Astrocyte of the hippocampus (primary cell): ENCODE data around the gene SPEN.
"Not testable (repeated sequence)": the region's sequence is repeated elsewhere in the genome, so short reads cannot be mapped to it uniquely, and the experiment has no call there.

ENCODE experiments used
- DNase-seq: peaks from one replicate; pipeline ENCODE4 v3.0.0; 2011; ENCODE audit warnings: low read depth, low spot score

Gene SPEN

GRCh38 chr1:15959827-15960446 lies 112.4 kb downstream of the SPEN start:
- DNase-seq = no peak

GRCh38 chr1:15960808-15961207 lies 113.3 kb downstream of the SPEN start:
- DNase-seq = no peak

- no peak for DNase-seq
Observed at GRCh38 chr1:15961492-15961891, 114.0 kb downstream of the SPEN start.

DNA sequence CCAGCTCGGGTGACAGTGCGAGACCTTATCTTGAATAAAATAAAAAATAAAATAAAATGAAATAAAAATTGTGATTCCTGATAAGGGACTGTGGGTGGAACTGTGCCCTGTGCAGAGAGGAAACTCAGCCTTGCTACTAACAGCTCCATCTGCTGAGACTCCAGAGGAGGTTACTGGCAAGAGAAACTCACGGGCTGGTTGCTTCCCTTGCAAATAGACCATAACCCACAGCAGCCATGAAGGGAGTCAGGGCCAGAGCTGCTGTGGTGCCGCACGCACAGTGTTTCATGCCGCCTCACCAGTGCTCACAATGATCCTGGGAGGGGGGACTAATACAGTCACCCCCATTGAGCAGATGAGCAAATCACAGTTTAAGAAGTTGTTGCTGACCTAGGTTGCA lies 114.7 kb downstream of the SPEN start:
- DNase-seq = no peak

- DNase-seq = no peak
Observed at GRCh38 chr1:15962671-15963362, 115.3 kb downstream of the SPEN start.

DNA sequence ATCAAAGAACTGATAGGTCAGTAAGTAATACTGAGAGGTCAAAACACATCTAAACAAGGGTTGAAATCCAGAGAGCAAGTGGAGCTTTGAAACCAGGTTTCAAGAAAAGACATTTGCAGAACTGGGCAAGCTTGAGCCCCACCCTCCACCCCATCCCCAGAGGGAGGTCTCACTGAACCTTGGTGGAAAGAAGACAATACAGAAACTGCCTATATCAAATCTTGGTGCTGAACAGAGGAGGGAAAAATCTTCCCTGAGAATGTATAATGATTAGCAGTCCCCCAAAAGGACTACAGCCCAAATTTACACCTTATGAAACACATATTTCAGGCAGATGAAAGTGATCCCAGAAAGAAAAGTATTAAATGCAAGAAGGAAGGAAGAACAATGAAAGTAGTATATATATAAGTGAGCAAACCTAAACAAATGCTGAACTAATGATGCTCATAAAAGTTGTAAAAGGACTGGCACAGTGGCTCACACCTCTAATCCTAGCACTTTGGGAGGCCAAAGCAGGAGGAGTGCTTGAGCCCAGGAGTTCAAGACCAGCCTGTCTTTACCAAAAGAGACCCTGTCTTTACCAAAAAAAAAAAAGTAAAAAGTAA lies 116.0 kb downstream of the SPEN start:
- no peak for DNase-seq

DNA sequence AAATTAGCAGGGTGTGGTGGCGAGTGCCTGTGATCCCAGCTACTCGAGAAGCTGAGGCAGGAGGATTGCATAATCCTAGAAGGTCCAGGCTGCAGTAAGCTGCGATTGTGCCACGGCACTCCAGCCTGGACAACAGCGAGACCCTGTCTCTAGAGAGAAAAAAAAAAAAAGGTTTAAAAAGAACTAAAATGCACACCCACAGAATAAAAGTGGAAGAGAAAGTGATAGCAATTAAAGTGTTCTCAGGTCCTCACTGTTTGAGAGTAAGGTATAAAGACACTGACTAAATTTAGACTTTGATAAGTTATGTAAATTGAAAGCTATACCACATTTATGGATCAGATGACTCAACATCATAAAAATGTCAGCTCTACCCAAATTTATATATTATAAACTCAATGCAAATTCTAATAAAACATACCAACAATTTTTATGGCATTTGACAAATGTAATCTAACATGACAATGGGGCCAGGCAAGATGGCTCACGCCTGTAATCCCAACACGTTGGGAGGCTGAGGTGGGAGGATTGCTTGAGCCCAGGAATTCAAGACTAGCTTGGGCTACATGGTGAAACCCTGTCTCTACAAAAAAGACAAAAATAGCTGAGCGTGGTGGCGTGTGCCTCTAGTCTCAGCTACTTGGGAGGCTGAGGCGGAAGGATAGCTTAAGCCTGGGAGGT lies 116.6 kb downstream of the SPEN start:
- DNase-seq = no peak

DNA sequence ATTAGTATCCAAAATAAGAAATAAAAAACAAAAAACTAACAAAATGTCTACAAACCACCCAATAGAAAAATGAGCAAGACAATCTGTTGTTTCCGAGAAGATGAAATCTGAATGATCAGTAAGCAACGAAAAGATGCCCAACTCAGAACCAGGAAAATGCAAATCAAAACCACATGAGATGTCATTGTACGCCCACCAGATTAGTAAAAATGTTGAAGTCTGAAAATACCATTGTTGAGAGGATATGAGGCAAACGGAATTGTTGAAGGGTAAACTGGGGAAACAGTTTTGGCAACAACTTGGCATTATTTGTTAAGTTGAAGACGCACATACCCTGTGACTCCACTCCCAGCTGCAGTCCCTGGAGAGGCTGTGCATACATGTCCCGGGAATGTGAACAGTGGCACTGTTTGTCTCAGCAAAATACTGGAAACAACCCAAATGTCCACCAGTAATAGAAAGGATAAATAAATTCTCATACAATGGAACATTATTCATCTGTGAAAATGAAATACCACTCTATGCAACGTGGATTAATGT lies 117.8 kb downstream of the SPEN start:
- peak; percentile 49 for DNase-seq

DNA sequence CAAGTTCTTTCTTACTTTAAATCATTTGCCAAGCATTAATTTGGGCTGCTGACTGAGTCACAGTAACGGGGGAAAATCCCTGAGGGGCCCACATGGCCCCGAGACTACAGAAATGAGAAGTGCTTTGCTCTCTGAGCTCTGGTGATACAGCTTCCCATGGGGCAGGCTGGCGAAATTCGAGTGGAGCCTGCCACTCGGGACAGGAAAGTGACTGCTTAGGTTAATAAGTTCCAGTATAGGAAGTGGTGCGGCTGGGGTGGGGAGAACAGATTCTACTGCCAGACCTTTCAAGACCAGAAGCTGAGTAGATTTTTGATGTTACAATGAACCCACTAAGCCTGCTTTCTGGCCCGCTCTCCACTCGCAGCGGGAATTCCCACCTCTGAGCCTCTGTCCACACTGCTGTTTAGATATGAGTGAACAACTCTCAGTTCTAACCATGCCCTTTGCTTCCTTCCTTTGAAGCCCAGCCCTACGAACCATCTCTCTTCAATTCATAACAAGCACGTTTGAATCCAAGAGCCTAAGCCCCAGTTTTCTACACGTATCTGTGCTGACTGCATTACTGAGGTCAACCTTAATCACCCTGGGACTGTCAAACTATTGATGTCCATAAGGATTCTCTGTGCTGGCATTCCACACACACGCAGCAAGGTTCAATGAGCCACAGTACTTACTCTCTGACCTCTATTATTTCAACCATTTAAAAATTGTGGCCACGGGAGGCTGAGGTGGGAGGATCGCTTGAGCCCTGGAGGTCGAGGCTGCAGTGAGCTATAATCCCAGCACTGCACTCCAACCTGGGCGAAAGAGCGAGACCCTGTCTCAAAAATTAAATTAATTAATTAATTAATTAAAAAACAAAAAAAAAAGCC lies 118.8 kb downstream of the SPEN start:
- peak; percentile 53 for DNase-seq

DNA sequence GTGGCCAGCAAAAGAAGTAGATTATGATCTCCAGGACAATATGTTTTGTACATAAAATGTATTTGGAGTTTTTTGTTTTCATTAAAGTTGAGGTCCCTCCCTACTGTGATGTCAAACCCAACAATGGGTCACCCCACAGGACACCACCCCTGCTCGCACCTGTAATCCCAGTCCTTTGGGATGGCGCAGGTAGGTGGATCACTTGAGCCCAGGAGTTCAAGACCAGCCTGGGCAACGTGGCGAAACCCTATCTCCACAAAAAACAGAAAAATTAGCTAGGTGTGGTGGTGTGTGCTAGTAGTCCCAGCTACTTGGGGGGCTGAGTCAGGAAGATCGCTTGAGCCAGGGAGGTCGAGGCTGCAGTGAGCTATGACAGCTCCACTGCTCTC lies 119.4 kb downstream of the SPEN start:
- no peak for DNase-seq

- no peak for DNase-seq
Observed at GRCh38 chr1:15968172-15968571, 120.7 kb downstream of the SPEN start.

- no peak for DNase-seq
Observed at GRCh38 chr1:15969321-15969880, 121.9 kb downstream of the SPEN start.

- DNase-seq = no peak
Observed at GRCh38 chr1:15970911-15971310, 123.4 kb downstream of the SPEN start.

GRCh38 chr1:15972409-15972808 lies 124.9 kb downstream of the SPEN start:
- DNase-seq = no peak

- no peak for DNase-seq
Observed at GRCh38 chr1:15973772-15974171, 126.3 kb downstream of the SPEN start.

- no peak for DNase-seq
Observed at GRCh38 chr1:15974855-15975254, 127.3 kb downstream of the SPEN start.

GRCh38 chr1:15975358-15975804 lies 127.9 kb downstream of the SPEN start:
- DNase-seq = peak; percentile 77

DNA sequence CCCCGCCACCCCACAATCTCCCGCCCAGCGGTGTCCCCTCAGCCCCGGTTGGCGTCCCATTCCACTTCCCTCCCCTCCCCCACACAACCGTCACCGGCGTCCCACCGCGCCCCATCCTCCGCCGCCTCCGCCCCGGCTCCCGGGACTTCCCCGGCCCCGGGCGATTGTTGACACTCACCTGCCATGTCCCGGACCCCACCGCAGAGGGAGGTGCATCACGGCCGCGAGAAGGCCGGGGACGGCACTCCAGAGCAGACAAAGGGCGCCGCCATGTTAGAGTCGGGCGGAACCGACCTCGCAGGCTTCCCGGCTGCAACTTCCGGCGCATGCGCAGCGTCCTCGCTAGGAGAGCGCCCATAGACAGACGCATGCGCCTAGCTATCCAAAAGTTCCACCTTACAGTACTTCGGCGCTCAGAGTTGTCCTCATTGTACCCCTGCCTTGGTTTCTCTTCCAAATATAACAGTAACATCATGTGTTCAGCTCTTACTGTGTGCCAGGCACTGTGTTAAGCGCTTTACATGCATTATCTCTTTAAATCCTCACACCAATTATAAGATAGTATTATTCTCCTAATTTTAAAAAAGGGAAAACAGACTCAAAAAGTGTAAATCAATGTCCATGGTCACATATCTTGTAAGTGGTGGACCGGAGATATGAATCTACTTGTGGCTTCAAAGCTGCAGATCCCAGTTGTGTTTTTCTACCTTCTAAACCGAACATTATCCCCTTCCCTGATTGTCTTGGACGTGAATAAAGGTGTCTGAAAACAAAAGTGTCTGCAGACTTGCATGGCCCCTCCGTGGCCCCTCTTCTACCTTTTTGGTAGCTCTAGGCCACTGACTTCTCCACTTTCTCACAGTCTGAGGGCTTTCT lies 128.5 kb downstream of the SPEN start, which contains the start of gene ZBTB17:
ZBTB17 (minus strand) TSS at position 297 of the 876 bp plus-strand sequence. CDS start 27,606 bp downstream, outside the sequence.
- peak; percentile 97 for DNase-seq

GRCh38 chr1:15977947-15978346 lies 130.4 kb downstream of the SPEN start:
- DNase-seq = not testable (repeated sequence)

DNA sequence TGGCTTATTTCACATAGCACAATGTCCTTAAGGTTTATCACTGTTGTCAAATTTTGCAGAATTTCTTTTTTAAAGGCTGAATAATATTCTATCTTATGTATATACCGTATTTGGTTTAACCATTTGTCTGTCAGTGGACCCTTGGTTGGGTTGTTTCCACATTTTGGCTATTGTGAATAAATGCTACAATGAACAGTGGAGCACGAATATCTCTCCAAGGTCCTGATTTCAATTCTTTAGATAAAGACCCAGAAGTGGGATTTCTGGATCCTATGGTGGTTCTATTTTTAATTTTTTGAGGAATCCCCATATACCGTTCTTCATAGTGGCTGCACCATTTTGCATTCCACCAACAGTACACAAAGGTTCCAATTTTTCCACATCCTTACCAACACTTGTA lies 134.2 kb downstream of the SPEN start:
- DNase-seq = no peak
